ENCODE data around the gene SHROOM4.

Gene SHROOM4

DNA sequence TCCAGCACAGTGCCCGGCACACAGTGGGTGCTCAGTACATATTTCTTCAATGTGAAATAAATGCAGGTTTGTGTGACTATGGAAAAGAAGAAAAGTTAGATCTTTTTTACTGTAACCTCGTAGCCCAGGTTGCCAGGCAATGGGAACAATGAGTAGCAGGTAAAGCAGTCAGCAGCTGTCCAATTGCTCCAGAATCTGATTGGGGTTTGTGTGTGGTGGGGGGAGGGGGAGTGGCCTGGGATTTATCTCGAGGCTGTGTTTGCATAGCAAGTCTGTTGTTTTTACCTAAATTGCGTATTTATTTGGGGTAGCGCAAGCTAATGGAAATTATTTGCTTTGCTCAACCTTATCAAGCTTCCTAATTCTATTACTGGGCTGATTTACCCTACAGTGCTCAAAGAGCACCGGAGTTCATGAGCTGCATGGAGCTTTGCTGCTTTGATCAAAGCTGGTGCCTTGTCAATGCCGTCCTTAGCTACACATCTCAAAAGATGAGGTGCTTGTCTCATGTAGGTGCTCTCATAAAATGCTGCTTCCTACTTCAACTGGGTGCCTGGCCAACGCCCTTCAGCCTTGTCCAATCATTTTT lies 198.3 kb downstream of the SHROOM4 start:
- DNase-seq (ENCODE audit: low spot score), result no peak

DNA sequence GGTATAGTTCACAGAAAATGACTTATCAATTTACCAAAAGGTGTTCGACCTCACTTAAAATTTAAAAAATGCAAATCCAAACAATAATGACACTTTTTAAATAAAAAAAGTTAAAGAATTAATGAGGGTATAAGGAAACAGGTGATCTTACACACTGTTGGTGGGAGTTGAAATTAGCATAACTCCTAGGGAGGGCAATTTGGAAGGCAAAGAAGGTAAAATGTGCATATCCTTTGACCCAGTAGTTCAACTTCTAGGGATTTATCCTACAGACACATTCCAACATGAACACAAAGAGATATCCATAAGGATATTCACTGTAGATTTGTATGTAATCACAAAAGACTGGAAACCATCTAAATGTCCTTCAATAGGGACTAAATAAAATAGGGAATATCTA lies 199.5 kb downstream of the SHROOM4 start:
- no peak for DNase-seq (ENCODE audit: low spot score)

DNA sequence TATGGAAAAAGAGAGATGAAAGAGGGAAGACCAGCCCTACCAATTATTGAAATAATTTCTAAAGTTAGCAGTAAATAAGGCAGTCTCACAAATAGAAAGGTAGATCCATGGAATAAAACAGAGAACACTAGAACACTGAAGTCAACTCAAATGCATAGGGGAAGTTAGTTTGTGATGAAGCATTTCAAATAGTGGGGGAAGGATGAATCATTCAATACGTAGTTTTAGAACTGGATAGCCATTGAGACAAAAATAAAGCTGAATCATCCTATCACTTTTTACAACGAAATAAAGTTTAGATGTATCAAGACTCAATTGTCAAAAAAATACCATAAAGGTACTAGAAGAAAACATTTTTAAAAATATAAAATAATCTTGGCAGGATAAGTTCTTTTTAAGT lies 200.1 kb downstream of the SHROOM4 start:
- DNase-seq (ENCODE audit: low spot score), result no peak

DNA sequence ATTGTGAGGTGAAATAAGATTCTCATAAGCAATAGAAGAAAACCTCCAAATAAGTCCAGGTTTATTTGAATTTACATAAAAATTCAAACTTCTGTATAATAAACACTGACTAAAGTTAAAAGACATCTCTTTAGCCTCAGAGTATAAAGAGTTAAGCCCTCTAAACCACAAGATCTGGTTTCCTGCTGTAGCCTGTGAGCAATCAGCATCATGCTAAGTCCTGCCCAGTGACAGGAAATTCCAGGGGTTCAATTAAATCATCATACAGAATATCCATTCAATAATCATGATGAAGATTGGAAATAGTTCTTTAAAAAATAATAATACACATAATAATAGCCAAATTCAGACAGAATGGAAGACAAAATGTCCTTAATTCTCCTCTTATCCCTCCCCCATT lies 204.2 kb downstream of the SHROOM4 start:
- DNase-seq (ENCODE audit: low spot score), result no peak

DNA sequence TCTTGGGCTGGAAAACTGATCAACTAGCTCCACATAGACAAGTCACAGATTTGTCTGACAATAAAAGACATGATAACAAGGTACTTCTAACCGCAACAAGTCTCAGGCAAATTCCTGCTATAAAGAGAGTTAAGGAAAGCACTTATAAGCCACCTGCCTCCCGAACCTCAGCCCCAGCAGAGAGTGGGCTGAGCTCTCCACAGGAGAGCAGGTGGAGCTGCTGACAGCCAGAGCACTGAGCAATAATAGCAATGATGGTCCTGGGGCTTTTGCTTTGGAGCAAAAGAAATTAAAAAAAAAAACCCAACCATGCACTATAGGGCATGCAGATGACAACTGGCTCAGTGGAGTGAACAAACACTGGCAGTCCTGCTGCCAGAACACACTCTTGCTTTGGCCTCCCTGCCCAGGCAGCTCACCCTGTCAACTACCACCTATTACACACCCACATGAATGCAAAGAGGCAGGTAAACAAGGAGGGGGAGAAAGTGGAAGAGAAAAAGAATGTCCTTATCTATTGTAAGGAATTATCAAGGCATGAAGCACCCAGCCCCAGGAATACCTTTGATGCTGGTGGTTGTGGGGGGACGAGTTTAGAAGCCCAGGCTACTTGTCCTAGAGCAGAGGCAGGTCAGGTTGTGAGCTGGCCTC lies 207.6 kb downstream of the SHROOM4 start:
- no peak for DNase-seq (ENCODE audit: low spot score)

DNA sequence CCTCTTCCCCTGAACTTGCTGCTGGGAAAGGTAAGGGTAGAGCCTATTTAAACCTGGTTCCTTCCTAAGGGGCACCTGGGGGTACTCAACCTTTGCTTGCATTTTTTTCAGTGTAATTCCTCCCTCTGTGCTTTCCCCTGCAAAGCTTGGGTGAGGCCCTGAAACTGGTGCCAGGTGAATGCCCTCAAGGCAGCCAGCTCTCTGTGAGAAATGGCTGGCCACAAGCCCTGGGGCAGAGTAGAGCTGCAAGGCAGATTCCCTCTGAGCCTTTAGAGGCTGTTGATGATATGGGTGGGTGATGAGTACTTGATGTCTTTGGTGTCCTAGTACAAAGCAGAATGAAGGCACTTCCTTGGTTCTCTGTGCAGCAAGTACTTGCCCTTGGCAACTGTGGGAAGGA lies 217.9 kb downstream of the SHROOM4 start:
- no peak for DNase-seq (ENCODE audit: low spot score)

DNA sequence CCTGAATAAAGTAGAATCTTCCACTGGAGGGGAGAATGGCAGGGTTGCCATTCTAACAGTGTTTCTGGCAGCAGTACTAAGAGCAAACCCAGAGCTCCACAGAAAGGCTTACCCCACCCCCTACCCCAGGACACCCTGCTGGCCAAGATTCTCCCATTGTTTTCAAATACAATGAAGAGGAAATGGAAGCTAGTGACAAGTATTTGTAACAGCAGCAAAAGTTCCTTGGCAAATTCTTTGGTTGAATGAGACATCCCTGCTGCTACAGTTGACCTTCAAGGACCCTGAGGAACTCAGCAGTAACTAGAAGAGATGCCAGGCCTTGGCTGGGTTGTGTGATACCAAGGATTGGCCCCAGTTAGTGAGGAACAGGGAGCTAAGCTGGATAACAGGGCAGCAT lies 219.2 kb downstream of the SHROOM4 start:
- DNase-seq (ENCODE audit: low spot score), result no peak

DNA sequence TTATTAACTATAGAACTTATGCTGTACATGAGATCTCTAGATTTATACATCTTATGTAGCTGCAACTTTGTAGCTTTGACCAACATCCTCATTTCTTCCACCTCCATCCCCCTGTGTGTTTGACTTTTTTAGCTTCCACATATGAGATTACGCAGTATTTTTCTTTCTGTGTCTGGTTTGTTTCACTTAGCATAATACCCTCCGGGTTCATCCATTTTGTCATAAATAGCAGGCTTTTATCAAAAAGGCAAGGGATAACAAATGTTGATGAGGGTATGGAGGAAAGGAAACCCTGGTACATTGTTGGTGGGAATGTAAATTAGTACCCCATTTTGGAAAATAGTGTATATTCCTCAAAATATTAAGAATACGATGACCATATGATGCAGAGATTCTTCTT lies 227.0 kb downstream of the SHROOM4 start:
- no peak for DNase-seq (ENCODE audit: low spot score)

DNA sequence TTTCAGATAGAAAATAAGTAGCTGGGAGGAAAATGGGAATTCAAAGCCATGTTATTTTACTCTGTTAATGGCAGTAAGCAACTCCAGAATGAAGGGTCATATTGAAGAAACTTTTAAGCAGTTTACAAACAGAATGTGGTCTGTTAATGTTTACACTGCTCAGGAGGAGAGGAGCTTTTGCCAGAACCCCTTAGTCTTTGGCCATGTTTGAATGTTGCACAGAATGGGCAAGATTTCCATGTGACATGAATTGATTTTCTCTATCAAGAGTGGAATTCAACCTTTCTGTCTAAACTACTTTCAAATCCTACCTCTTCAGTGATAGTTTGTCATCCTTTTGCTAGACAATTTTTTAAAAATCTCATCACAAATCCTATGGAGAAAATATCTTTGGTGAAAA lies 227.6 kb downstream of the SHROOM4 start:
- no peak for DNase-seq (ENCODE audit: low spot score)

DNA sequence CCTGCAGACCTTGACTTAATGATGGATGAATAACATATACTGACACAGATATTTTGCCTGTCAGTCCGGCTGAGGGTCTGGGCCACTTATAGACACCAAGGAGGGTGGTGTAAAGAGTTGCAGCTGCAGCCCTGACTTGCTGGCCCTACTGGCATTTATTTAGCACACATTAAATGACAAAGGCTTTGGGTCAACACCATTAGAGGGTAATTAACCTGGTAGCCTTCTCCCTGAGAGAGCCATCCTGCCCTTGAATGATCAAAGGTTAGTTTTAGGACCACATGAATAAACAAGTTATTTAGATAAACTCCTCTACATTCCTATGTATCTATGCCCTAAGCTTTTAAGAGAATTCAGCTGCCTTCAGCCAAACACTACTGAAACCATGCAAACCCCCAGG lies 232.6 kb downstream of the SHROOM4 start:
- DNase-seq (ENCODE audit: low spot score), result no peak

DNA sequence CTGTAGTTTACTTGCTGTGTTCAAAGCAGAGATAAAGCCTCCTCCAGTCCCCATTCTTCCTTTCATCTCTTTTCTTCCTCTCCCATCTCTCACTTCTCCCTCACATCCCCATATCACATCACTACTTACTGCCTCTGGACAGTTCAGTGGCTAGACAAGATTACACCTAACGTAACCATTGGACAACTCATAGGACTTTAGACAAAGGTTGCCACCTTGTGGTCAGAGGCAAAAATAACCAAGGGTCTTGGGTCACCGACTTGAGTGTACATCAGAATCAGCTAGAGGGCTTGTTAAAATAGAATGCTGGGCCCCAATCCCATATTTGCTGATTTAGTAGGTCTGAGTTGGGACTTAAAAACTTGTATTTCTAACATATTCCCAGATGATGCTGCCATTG lies 234.0 kb downstream of the SHROOM4 start:
- peak; percentile 80 for DNase-seq (ENCODE audit: low spot score)

DNA sequence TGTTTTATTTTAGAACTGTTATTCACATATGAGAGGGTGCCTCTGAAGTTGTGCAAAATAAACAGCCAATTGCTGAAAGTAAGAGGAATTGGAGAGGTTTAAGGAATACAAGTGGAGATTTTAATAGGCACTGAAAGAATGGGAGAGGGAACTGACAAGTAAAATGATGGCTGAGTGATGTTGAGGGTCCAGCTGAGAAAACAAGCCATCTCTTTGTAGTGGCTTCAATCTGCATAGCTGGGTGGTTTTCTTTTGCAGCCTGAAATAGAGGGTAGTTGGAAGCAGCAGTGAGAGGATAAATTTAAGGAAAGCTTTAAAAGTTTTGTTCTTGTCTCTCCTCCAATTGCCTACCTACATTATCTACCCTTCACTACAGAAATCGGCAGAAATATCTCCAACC lies 236.7 kb downstream of the SHROOM4 start:
- DNase-seq (ENCODE audit: low spot score), result no peak

DNA sequence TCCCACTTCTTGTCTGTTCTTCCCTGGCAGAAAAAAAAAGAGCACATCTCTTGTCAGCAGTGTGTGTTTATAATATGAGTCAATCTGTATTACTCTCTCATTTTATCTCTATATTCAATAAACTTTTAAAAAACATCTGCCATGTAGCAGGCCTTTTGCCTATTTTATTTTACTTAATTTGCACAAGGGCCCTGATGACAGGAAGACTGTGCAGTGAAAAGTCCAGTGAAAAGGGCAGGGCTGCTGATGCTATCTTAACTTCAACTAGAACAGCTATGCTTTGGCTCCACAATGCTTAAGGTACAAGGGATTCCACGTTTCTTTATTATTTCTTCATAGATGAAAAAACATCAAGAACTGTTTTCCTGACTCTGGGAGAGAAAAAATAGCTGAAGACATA lies 246.4 kb downstream of the SHROOM4 start:
- no peak for DNase-seq (ENCODE audit: low spot score)

DNA sequence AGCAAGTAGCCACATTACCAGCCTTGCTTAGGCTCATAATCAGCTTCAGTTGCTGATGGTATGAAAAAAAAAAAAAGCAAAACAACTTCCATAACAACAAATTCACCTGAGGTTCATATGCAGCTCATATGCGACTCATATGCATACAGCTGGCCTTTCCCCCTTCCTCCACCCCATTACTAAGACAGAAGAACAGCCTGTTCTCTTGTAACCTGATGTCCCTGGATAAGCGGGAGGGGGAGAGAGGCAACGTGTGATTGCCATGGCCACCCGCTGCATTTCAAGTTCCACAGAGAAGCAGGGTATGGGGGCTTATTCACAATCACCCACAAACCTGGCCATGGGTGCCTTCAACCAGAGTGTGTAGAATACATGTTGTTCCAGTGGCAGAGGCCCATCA lies 248.3 kb downstream of the SHROOM4 start:
- DNase-seq (ENCODE audit: low spot score), result no peak
